ENCODE measurements around the gene FBXW7.
A peak's percentile ranks its signal among the peaks of the same experiment; 100 is the strongest.

FBXW7 gene

DNA sequence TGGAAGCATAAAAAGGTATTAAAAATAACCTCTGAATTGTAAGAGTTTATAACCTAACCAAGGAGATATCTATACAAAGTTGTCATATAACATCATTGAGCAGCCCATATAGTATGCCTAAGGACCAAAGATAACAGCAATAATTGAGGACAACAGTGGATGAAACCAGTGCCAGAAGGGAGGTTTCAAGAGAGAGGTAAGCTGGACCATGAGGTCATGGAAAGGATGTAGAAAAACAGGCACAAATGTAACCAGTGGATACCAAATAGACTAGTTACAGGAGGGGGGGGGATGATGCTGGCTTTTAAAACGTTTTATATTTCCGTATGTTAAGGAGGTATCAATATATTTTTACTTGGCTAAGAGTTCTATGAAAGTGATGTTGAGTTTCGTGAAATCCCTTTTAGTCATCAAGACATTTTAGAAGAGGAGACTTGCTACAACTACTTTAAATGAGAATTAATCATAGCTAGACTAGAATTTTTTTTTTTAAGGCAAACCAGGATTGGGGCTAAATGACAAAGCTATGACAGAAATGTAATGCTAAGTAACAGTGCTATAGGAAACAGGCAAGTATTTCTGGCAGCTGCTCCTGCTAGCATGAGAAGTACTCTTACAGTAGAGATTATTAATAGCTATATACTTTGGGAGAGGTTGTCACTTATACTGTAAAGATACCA, 161.1 kb downstream of the FBXW7 start:
- H3K4me3 ChIP-seq (replicated peaks; ENCODE audit: low read depth, low read length): no peak overlapping the region
- TF ChIP-seq CTCF (IDR thresholded peaks at IDR 0.05; ENCODE audit: low read length, missing control alignments): no peak
- no peak for DNase-seq (ENCODE audit: low read depth)

DNA sequence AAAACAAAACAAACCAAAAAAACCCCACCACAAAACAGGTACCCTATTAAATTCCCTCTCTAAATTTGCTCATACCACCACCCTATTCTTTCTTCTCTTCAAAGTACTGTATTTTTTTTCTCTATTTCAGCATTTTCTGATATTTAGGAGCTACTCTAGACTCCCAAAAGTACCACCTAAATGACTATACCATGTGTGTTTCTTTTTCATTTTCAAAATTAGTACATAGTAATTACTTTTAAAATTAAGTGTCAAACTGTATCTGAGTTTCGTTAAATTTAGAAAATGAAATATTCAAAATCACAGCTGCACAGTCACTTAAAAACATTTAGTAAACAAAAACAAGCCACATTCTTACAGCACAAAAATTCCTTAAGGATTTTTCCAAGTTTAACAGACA, 161.7 kb downstream of the FBXW7 start:
- no peak for DNase-seq (ENCODE audit: low read depth)
- no peak for TF ChIP-seq CTCF (IDR thresholded peaks at IDR 0.05; ENCODE audit: low read length, missing control alignments)
- no peak overlapping the region for H3K4me3 ChIP-seq (replicated peaks; ENCODE audit: low read depth, low read length)

- TF ChIP-seq CTCF (IDR thresholded peaks at IDR 0.05; ENCODE audit: low read length, missing control alignments): no peak
- no peak overlapping the region for H3K4me3 ChIP-seq (replicated peaks; ENCODE audit: low read depth, low read length)
- no peak for DNase-seq (ENCODE audit: low read depth)
Observed at GRCh38 chr4:152372444-152372843, 163.4 kb downstream of the FBXW7 start.

GRCh38 chr4:152369902-152370295, 166.0 kb downstream of the FBXW7 start:
- DNase-seq (ENCODE audit: low read depth): no peak
- peak; percentile 37 for TF ChIP-seq CTCF (IDR thresholded peaks at IDR 0.05; ENCODE audit: low read length, missing control alignments)
- no peak overlapping the region for H3K4me3 ChIP-seq (replicated peaks; ENCODE audit: low read depth, low read length)

- no peak for TF ChIP-seq CTCF (IDR thresholded peaks at IDR 0.05; ENCODE audit: low read length, missing control alignments)
- no peak for DNase-seq (ENCODE audit: low read depth)
- H3K4me3 ChIP-seq (replicated peaks; ENCODE audit: low read depth, low read length): no peak overlapping the region
Observed at GRCh38 chr4:152369203-152369901, 166.5 kb downstream of the FBXW7 start.

DNA sequence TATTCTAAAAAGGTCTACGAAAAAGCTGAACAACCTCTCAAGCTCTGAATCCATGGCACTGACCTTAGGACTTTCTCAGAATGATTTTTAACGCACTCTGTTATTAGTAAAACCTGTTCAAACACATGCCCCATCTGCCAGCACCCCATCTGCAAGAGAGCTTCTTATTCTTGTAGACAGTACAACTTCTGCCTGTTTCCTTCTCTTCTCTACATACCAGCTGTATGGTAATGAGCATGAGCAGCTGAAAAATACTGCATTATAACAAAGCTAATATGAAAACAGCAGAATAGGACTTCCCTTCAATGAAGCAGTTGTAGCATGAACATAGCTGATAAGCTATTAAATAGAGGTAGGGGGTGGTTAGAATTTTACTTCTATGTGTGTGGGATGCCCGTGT, 167.9 kb downstream of the FBXW7 start:
- no peak for TF ChIP-seq CTCF (IDR thresholded peaks at IDR 0.05; ENCODE audit: low read length, missing control alignments)
- H3K4me3 ChIP-seq (replicated peaks; ENCODE audit: low read depth, low read length): no peak overlapping the region
- DNase-seq (ENCODE audit: low read depth): no peak

DNA sequence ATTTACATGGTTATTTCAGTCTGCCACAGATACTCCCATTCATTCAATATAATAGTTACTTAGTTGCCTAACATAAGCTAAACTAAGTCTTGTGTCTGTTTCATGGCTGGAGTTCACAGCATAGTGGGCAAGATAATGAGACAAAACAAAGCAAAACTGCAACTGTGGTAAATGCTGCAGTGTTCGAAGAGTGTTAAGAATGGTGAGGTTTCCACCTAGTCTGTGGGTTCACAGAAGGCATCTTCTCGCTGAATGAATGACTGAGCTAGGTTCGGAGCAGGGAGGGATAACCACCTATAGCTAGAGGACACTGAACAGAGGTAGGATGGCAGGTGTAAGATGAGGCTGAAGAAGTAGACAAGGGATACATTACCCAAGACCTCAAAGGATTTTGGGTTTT, 171.0 kb downstream of the FBXW7 start:
- H3K4me3 ChIP-seq (replicated peaks; ENCODE audit: low read depth, low read length): no peak overlapping the region
- TF ChIP-seq CTCF (IDR thresholded peaks at IDR 0.05; ENCODE audit: low read length, missing control alignments): no peak
- DNase-seq (ENCODE audit: low read depth): no peak

Data from fibroblast of pulmonary artery (primary cell).